Peyer's patch (tissue), 4 donors: ENCODE results near the gene NCKAP5. TPM values are rescaled to one million over a fixed set of nuclear protein-coding genes. Genes with fewer than 3 reads are reported as not detected.

ENCODE experiments used
- DNase-seq, 3 donors: peaks; one replicate each; pipeline ENCODE4 v3.0.0-alpha.2; 2017 to 2019
- H3K27ac ChIP-seq, 4 donors: fragments of 200-600 bp; sonication (generic); one replicate each; pipeline ENCODE4 v1.5.1; 2016 to 2019
- H3K27me3 ChIP-seq, 2 donors: fragments of 200-600 bp; sonication (generic); one replicate each; pipeline ENCODE4 v1.5.1; 2019
- H3K36me3 ChIP-seq, 3 donors: fragments of 200-600 bp; sonication (generic); one replicate each; pipeline ENCODE4 v1.5.1; 2016 to 2019
- H3K4me1 ChIP-seq, 4 donors: fragments of 200-600 bp; sonication (generic); one replicate each; pipeline ENCODE4 v1.5.1; 2016 to 2019
- H3K4me3 ChIP-seq, 4 donors: fragments of 200-600 bp; sonication (generic); 1 replicate in 3 of 4; 2 replicates in 1 of 4; pipeline ENCODE4 v1.5.1; 2016 to 2019; ENCODE audit warnings: mild to moderate bottlenecking in 1 of 4
- H3K9me3 ChIP-seq, 4 donors: fragments of 200-600 bp; sonication (generic); one replicate each; pipeline ENCODE4 v1.5.1; 2016 to 2019; ENCODE audit warnings: mild to moderate bottlenecking in 1 of 4
- POLR2A ChIP-seq, 2 donors: fragments of 450-650 bp; IDR thresholded peaks; one replicate each; pipeline ENCODE4 v1.5.1; 2017; ENCODE audit warnings: antibody characterized with exemption in 2 of 2, mild to moderate bottlenecking in 2 of 2, moderate library complexity in 2 of 2
- total RNA-seq, 4 donors: library from RNA; depleted of rRNA; stranded (reverse); fragments of >200 nt; gene quantifications; one replicate each; pipeline ENCODE4 v1.1.0, GENCODE V29; 2016
- TF ChIP-seq, protein P1 (sequence below), 6 experiments: fragments of 450-650 bp in 4 of 6; fragments of 200-600 bp in 2 of 6; sonication (generic) in 1 of 6; IDR thresholded peaks; one replicate each; pipeline ENCODE4 v1.5.1; 2017 to 2019; ENCODE audit warnings: antibody characterized with exemption in 6 of 6, mild to moderate bottlenecking in 3 of 6, moderate library complexity in 1 of 6

NCKAP5 gene
- total RNA-seq, 4 donors from 2014 or later, result 9.1 to 28.5 (median 22.5) TPM

DNA sequence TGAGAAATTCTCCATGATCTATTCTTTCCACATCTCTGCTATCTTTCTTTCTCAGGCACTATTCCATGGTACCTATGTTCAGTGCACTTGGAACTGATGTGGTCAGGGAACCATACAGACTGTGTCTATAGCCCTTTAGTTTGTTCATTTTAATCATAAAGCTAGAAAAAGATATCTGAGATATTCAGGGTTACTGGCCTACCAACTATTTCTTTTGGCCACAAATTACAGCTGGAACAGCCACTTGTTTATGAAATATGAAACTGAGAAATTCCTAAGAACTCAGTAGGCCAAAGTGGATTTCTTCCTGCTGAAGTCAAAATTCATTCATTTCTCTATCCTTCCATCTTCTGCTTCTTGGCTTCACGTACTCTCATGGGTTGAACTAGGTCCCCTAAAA, 875.4 kb downstream of the NCKAP5 start:
- Histone ChIP-seq H3K27ac (no peak overlapping the region), H3K27me3 (no peaks in the 10 kb centered on the region), H3K36me3 (no peaks in the 10 kb centered on the region), H3K4me3 (no peak overlapping the region), H3K4me1 (no peaks in the 10 kb centered on the region), H3K9me3 (no peaks in the 10 kb centered on the region)
- no peak for DNase-seq
- no peak for TF ChIP-seq POLR2A (IDR thresholded peaks at IDR 0.05)
- TF ChIP-seq, protein P1, sequence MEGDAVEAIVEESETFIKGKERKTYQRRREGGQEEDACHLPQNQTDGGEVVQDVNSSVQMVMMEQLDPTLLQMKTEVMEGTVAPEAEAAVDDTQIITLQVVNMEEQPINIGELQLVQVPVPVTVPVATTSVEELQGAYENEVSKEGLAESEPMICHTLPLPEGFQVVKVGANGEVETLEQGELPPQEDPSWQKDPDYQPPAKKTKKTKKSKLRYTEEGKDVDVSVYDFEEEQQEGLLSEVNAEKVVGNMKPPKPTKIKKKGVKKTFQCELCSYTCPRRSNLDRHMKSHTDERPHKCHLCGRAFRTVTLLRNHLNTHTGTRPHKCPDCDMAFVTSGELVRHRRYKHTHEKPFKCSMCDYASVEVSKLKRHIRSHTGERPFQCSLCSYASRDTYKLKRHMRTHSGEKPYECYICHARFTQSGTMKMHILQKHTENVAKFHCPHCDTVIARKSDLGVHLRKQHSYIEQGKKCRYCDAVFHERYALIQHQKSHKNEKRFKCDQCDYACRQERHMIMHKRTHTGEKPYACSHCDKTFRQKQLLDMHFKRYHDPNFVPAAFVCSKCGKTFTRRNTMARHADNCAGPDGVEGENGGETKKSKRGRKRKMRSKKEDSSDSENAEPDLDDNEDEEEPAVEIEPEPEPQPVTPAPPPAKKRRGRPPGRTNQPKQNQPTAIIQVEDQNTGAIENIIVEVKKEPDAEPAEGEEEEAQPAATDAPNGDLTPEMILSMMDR (IDR thresholded peaks at IDR 0.05), result no peak

DNA sequence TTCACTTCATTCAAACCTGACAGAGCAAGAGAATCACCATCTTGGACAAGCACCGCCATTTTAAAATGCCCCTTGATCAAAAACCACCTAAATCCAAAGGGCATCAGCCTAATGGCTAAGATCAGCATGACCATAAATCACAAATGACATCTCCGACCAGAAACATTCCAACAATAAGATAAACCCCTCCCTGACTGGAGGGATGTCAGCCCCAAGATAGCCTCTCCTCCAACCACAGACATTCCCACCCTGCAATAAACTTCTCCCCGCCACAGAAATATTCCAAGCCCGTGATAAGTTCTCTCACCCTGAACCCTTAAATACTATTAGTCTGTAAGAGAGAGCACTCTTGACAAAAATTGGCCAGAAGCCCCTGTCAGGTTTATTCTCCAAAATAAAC, 876.7 kb downstream of the NCKAP5 start:
- Histone ChIP-seq H3K9me3 (no peaks in the 10 kb centered on the region), H3K27me3 (no peaks in the 10 kb centered on the region), H3K4me3 (no peak overlapping the region), H3K27ac (no peak overlapping the region), H3K36me3 (no peaks in the 10 kb centered on the region), H3K4me1 (no peaks in the 10 kb centered on the region)
- TF ChIP-seq, protein P1 (IDR thresholded peaks at IDR 0.05), result no peak
- DNase-seq, result no peak

DNA sequence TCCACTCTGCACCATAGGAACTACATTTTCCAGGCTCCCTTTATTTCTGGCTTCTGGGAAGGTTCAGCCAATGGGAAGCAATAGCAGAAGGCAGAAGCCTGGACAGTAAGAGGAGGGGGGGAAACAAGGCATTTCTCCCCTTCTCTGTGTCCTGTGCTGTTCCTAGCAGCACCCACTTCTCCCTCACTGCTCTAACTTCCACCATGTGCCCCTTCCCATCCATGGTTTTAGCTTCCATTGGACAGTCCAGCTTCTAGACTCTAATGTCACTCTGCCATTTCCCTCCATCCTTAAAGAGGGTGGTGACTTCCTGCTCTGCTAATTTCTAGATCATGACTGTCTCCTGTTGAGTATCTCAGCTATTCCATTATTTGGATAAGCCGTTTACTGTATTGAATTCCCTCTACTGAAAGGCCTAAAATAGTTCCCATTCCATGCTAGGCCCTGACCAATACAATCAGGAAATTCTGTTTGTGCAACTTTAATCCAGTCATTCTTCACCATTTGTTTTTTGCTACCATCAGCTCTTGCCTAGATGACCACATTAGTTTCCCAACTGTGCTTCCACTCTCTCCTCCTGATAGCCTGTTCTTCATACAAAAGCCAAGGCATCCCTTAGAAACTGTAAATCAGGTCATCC, 877.5 kb downstream of the NCKAP5 start:
- TF ChIP-seq, protein P1 (IDR thresholded peaks at IDR 0.05), result no peak
- no peak for TF ChIP-seq POLR2A (IDR thresholded peaks at IDR 0.05)
- Histone ChIP-seq H3K4me1 (no peaks in the 10 kb centered on the region), H3K27me3 (no peaks in the 10 kb centered on the region), H3K9me3 (no peaks in the 10 kb centered on the region), H3K4me3 (no peak overlapping the region), H3K36me3 (no peaks in the 10 kb centered on the region), H3K27ac (no peak overlapping the region)
- no peak for DNase-seq

DNA sequence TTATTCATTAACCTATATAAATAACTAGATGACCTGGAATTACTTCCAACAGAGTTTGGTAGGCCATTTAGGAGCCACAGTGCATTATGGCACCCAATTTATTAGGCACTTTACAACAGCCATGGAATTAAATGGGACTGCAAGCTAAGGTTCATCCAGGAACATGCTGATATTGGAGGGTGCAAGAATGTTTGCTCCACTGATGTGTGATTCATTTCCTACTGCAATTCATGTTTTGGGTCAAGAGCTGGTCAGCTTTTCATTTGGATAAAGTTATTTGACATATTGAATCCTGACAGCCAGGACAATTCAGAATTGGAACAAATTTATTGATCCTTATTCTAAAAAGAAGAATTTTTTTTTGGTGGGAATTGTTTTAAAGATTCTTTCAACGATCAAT, 886.5 kb downstream of the NCKAP5 start:
- H3K27ac ChIP-seq, result no peak overlapping the region
- H3K9me3 ChIP-seq, result no peaks in the 10 kb centered on the region
- TF ChIP-seq POLR2A (IDR thresholded peaks at IDR 0.05), result no peak
- TF ChIP-seq, protein P1 (IDR thresholded peaks at IDR 0.05), result no peak
- H3K4me1 ChIP-seq, result no peaks in the 10 kb centered on the region
- no peaks in the 10 kb centered on the region for H3K27me3 ChIP-seq
- DNase-seq, result no peak
- H3K4me3 ChIP-seq, result no peak overlapping the region
- H3K36me3 ChIP-seq, result no peaks in the 10 kb centered on the region

DNA sequence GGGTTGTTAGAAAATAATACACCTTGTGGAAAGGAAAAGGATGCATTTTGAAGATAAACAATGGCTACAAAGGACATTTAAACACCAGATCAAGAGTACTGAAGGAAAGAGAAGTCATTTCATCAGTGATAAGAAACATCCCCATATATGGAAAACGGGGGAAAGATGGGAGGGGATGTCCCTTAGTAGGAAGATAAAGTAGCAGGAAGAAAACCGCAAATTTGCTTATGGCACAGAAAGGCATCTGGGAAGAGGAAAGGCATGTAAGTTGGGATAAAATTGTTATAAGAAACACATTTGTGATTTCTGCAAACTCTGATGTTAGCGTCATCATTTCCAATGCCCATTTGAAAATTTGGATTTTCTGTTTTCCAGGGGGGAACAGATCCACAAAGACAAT, 887.7 kb downstream of the NCKAP5 start:
- H3K4me3 ChIP-seq, result no peak overlapping the region
- DNase-seq, result no peak
- no peaks in the 10 kb centered on the region for H3K27me3 ChIP-seq
- TF ChIP-seq, protein P1 (IDR thresholded peaks at IDR 0.05), result no peak
- TF ChIP-seq POLR2A (IDR thresholded peaks at IDR 0.05), result no peak
- no peaks in the 10 kb centered on the region for H3K36me3 ChIP-seq
- no peaks in the 10 kb centered on the region for H3K4me1 ChIP-seq
- no peak overlapping the region for H3K27ac ChIP-seq
- no peaks in the 10 kb centered on the region for H3K9me3 ChIP-seq

DNA sequence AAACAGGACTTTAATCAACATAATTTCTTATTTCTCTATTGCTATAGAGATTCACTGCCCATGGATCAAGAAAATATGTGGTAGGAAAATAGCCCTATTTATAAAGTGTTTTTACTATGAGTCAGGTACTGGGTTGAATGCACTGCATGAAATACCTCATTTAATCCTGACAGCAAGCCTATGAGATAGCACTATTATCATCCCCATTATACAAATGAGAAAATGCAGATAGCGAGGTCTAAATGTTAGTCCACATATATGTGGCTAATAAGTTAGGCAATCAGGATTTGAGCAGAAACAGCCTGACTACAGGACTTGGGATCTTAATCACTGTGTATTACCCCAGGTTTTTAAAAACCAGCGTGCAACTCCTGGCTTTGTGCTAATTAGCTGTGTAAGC, 889.8 kb downstream of the NCKAP5 start:
- no peak overlapping the region for H3K4me3 ChIP-seq
- H3K36me3 ChIP-seq, result no peaks in the 10 kb centered on the region
- TF ChIP-seq POLR2A (IDR thresholded peaks at IDR 0.05), result no peak
- TF ChIP-seq, protein P1 (IDR thresholded peaks at IDR 0.05), result no peak
- H3K4me1 ChIP-seq, result no peaks in the 10 kb centered on the region
- no peaks in the 10 kb centered on the region for H3K9me3 ChIP-seq
- no peaks in the 10 kb centered on the region for H3K27me3 ChIP-seq
- no peak for DNase-seq
- H3K27ac ChIP-seq, result no peak overlapping the region
